GM12801 (cell line): Measurements from ENCODE around the gene GNAQ.

Experiments
- TF ChIP-seq, protein P1 (sequence below): IDR thresholded peaks from one replicate; pipeline ENCODE4 v1.5.1; 2011; ENCODE audit warnings: control low read depth; ENCODE audit not compliant: insufficient read length; ENCODE audit errors: extremely low read depth

GNAQ gene

DNA sequence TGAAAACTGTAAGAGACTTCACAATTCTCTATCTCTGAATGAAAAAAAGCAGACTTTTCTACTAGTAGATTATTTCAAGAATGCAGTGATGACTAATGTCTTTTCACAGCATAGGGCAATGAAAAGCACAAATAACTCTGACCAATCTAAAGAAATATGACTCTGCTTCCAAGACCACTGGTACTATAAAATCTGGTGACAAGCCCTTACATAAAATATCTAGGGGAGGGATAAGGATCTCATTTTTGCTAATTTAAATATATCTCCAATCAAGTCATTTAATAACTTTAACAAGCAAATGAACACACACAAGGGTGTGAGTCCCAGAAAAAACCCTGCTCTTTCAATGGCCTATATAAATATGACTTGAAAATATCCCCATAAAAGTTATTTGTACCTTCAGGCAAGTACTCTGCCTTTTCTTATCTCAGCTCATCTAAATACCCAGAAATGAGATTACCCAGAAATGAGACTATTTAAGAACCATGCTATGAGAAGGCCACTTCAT lies 105.2 kb downstream of the GNAQ start:
- TF ChIP-seq, protein P1, sequence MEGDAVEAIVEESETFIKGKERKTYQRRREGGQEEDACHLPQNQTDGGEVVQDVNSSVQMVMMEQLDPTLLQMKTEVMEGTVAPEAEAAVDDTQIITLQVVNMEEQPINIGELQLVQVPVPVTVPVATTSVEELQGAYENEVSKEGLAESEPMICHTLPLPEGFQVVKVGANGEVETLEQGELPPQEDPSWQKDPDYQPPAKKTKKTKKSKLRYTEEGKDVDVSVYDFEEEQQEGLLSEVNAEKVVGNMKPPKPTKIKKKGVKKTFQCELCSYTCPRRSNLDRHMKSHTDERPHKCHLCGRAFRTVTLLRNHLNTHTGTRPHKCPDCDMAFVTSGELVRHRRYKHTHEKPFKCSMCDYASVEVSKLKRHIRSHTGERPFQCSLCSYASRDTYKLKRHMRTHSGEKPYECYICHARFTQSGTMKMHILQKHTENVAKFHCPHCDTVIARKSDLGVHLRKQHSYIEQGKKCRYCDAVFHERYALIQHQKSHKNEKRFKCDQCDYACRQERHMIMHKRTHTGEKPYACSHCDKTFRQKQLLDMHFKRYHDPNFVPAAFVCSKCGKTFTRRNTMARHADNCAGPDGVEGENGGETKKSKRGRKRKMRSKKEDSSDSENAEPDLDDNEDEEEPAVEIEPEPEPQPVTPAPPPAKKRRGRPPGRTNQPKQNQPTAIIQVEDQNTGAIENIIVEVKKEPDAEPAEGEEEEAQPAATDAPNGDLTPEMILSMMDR, result no peak

DNA sequence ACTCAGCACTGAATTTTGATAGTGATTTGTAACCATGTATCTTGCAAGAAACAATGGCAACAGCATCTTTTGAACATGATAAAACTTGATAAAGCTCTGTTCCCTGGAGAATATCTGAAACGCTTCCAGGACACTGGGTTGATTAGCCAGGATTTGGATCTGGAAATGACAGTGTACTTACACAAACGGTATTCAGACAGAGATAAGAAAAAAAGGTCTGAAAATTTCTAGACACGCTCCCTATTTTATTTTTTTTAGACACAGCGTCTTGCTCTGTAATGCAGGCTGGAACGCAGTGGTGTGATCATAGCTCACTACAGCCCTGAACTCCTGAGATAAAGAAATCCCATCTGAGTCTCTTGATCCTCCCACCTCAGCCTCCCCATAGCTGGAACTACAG lies 109.0 kb downstream of the GNAQ start:
- TF ChIP-seq, protein P1, result no peak

DNA sequence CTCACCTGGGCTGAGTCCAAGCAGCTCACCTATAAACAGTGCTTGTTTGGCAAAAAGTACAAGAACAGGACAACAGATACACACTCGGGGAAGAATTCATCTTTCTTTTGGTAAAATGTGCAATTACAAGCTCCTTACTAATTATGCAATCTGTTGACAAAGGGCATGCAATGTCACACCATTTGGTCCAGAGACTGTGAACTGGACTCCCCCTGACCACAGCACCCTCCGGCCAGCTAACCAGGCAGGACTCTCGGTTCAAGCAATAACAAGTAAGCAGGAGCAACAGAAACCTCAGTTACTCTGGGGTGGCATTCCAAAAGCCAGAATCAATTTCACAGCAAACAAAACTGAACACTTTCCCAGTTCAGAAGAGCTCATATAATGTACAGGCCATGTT lies 113.8 kb downstream of the GNAQ start:
- TF ChIP-seq, protein P1, result no peak

DNA sequence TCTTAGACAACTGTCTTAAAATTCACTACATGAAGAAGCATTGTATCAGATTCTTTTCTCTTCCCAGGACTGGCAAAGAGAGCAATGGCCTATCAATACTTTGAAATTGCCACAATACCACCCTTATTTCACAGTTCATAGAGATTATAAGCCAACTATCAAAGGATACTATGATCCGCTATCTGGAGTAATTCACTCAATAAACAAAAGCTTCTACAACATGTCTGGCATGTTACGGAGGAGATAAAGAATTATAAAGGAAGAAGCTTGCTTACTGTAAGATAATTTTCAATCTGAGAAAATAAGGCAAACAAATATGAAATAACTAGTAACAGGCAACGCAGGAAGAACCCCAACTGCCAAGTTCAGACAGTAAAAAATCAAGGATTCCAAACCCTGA lies 114.8 kb downstream of the GNAQ start:
- TF ChIP-seq, protein P1, result no peak

DNA sequence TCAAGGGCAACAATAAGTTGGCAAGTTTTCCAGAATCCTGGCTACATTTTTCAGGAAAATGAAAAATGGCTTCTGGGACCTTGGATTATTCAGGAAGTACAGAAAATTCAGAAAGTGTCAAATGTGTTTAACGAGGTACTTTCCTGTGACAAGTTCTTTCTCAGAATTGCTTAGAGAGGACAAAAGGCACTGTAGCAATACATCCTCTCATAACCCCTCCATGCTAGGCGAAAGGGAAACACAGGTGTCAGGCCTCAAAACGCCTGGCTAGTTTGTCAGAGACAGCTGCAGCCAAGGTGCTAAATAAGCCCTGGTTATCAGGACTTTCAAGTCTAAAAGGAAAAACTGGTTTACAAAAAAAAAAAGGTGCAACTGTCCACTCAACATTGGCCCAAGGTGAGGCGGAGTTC lies 115.2 kb downstream of the GNAQ start:
- TF ChIP-seq, protein P1, result no peak

DNA sequence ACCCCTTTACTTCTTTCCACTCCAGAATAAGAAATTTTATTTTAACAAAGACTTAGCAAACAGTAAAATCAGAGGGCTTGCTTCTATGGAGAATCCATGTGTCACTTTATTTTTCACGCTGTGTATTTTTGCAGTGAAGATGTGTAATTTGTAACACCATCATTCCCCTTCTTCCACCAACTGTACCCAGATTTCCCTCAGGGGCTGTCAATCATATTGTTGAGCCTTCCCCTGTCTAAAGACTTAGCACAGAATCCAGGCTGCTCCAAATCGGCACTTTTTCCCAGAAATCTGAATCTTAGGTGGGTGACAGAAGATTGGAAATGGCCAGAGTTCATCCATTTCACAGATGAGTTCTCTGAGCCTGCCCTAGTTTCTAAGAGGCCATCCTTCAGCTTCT lies 115.9 kb downstream of the GNAQ start:
- TF ChIP-seq, protein P1, result no peak

DNA sequence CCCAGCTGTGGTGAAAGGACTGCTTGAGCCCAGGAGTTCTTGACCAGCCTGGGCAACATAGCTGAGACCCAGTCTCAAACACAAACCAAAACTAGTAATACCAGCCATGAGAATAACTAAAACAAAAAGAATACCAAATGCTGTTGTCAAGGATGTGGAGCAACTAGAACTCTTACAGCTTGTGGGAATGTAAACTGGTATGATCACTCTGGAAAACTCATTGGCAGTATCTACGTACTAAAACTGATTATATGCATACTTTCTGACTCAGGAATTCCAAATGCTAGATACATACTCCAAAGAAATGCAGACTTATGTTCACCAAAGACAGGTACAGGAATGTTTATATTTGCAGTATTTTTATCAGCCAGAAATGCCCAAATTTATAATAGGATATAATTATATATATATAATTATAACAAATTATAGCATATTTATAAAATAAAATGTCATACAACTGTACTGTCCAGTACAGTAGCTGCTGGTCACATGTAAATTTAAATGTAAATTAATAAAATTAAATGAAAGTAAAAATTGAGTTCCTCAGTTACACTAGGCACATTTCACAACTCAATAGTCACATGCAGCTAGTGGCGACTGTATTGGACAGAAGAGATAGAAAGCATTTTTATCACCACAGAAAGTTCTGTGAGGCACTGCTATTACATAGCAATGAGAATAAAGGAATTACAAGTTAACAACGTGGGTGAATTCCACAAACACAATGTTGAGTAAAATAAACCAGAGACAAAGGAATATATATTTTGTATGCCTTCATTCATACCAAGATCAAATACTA lies 118.5 kb downstream of the GNAQ start:
- TF ChIP-seq, protein P1, result no peak
